ENCODE measurements around the gene DCAF15. TPM values are rescaled to one million over a fixed set of nuclear protein-coding genes. Genes with fewer than 3 reads are reported as not detected.

DCAF15 gene
- total and polyA plus RNA-seq, 2 experiments from 2014 or later: 39.5 to 81.3 TPM

DNA sequence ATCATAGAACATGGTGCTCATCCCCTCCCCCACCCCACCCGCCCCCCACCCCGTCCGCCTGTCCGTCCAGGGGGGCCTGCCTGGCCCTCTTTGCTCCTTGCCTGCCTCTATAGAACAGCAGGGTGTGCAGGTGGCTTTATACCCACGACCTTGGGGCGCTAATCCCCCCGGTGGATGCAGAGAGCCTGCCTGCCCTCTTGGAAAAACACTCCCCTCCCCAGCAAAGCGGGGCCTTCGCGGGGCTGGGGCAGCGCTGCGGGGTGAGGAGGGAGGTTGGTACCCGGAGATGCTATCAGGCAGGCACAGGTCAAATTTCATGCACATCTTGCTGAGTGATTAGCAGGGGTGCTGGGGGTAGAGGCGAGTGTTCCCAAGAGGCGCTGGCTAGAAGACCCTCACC, 31.9 kb downstream of the DCAF15 start:
- H4K20me1 ChIP-seq (replicated peaks; ENCODE audit: insufficient read depth): no peaks in the 10 kb centered on the region
- peaks cover 8% of the 10 kb centered on the region; the same call in 2 of the 3 replicates for H3K36me3 Mint-ChIP-seq (ENCODE audit: low read depth)
- no peaks in the 10 kb centered on the region for H3K9me3 Mint-ChIP-seq
- TF ChIP-seq STAT1 (IDR thresholded peaks at IDR 0.05; ENCODE audit: unreplicated experiment) (no peak), NANOG (IDR thresholded peaks at IDR 0.05; ENCODE audit: borderline replicate concordance) (no peak), EZH2phosphoT487 (IDR thresholded peaks at IDR 0.05; ENCODE audit: unreplicated experiment) (no peak), CREB1 (CRISPR knock-in tag; IDR thresholded peaks at IDR 0.05; ENCODE audit: low read depth) (no peak), ZNF331 (CRISPR knock-in tag; IDR thresholded peaks at IDR 0.05; ENCODE audit: low read depth) (no peak), ZNF114 (CRISPR knock-in tag; IDR thresholded peaks at IDR 0.05) (no peak), EZH2 (IDR thresholded peaks at IDR 0.05; ENCODE audit: low read depth, unreplicated experiment) (no peak), JUNB (IDR thresholded peaks at IDR 0.05; ENCODE audit: unreplicated experiment) (no peak), POLR2AphosphoS5 (IDR thresholded peaks at IDR 0.05; ENCODE audit: low read depth) (no peak)
- TF ChIP-seq, protein P1, sequence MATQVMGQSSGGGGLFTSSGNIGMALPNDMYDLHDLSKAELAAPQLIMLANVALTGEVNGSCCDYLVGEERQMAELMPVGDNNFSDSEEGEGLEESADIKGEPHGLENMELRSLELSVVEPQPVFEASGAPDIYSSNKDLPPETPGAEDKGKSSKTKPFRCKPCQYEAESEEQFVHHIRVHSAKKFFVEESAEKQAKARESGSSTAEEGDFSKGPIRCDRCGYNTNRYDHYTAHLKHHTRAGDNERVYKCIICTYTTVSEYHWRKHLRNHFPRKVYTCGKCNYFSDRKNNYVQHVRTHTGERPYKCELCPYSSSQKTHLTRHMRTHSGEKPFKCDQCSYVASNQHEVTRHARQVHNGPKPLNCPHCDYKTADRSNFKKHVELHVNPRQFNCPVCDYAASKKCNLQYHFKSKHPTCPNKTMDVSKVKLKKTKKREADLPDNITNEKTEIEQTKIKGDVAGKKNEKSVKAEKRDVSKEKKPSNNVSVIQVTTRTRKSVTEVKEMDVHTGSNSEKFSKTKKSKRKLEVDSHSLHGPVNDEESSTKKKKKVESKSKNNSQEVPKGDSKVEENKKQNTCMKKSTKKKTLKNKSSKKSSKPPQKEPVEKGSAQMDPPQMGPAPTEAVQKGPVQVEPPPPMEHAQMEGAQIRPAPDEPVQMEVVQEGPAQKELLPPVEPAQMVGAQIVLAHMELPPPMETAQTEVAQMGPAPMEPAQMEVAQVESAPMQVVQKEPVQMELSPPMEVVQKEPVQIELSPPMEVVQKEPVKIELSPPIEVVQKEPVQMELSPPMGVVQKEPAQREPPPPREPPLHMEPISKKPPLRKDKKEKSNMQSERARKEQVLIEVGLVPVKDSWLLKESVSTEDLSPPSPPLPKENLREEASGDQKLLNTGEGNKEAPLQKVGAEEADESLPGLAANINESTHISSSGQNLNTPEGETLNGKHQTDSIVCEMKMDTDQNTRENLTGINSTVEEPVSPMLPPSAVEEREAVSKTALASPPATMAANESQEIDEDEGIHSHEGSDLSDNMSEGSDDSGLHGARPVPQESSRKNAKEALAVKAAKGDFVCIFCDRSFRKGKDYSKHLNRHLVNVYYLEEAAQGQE (IDR thresholded peaks at IDR 0.05; ENCODE audit: unreplicated experiment): no peak
- TF ChIP-seq, protein P2, sequence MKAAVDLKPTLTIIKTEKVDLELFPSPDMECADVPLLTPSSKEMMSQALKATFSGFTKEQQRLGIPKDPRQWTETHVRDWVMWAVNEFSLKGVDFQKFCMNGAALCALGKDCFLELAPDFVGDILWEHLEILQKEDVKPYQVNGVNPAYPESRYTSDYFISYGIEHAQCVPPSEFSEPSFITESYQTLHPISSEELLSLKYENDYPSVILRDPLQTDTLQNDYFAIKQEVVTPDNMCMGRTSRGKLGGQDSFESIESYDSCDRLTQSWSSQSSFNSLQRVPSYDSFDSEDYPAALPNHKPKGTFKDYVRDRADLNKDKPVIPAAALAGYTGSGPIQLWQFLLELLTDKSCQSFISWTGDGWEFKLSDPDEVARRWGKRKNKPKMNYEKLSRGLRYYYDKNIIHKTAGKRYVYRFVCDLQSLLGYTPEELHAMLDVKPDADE (IDR thresholded peaks at IDR 0.05): no peak
- TF ChIP-seq, protein P3, sequence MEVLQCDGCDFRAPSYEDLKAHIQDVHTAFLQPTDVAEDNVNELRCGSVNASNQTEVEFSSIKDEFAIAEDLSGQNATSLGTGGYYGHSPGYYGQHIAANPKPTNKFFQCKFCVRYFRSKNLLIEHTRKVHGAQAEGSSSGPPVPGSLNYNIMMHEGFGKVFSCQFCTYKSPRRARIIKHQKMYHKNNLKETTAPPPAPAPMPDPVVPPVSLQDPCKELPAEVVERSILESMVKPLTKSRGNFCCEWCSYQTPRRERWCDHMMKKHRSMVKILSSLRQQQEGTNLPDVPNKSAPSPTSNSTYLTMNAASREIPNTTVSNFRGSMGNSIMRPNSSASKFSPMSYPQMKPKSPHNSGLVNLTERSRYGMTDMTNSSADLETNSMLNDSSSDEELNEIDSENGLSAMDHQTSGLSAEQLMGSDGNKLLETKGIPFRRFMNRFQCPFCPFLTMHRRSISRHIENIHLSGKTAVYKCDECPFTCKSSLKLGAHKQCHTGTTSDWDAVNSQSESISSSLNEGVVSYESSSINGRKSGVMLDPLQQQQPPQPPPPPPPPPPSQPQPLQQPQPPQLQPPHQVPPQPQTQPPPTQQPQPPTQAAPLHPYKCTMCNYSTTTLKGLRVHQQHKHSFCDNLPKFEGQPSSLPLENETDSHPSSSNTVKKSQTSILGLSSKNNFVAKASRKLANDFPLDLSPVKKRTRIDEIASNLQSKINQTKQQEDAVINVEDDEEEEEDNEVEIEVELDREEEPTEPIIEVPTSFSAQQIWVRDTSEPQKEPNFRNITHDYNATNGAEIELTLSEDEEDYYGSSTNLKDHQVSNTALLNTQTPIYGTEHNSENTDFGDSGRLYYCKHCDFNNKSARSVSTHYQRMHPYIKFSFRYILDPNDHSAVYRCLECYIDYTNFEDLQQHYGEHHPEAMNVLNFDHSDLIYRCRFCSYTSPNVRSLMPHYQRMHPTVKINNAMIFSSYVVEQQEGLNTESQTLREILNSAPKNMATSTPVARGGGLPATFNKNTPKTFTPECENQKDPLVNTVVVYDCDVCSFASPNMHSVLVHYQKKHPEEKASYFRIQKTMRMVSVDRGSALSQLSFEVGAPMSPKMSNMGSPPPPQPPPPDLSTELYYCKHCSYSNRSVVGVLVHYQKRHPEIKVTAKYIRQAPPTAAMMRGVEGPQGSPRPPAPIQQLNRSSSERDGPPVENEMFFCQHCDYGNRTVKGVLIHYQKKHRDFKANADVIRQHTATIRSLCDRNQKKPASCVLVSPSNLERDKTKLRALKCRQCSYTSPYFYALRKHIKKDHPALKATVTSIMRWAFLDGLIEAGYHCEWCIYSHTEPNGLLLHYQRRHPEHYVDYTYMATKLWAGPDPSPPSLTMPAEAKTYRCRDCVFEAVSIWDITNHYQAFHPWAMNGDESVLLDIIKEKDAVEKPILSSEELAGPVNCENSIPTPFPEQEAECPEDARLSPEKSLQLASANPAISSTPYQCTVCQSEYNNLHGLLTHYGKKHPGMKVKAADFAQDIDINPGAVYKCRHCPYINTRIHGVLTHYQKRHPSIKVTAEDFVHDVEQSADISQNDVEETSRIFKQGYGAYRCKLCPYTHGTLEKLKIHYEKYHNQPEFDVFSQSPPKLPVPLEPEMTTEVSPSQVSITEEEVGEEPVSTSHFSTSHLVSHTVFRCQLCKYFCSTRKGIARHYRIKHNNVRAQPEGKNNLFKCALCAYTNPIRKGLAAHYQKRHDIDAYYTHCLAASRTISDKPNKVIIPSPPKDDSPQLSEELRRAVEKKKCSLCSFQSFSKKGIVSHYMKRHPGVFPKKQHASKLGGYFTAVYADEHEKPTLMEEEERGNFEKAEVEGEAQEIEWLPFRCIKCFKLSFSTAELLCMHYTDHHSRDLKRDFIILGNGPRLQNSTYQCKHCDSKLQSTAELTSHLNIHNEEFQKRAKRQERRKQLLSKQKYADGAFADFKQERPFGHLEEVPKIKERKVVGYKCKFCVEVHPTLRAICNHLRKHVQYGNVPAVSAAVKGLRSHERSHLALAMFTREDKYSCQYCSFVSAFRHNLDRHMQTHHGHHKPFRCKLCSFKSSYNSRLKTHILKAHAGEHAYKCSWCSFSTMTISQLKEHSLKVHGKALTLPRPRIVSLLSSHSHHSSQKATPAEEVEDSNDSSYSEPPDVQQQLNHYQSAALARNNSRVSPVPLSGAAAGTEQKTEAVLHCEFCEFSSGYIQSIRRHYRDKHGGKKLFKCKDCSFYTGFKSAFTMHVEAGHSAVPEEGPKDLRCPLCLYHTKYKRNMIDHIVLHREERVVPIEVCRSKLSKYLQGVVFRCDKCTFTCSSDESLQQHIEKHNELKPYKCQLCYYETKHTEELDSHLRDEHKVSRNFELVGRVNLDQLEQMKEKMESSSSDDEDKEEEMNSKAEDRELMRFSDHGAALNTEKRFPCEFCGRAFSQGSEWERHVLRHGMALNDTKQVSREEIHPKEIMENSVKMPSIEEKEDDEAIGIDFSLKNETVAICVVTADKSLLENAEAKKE (CRISPR knock-in tag; IDR thresholded peaks at IDR 0.05): no peak
- TF ChIP-seq, protein P4, sequence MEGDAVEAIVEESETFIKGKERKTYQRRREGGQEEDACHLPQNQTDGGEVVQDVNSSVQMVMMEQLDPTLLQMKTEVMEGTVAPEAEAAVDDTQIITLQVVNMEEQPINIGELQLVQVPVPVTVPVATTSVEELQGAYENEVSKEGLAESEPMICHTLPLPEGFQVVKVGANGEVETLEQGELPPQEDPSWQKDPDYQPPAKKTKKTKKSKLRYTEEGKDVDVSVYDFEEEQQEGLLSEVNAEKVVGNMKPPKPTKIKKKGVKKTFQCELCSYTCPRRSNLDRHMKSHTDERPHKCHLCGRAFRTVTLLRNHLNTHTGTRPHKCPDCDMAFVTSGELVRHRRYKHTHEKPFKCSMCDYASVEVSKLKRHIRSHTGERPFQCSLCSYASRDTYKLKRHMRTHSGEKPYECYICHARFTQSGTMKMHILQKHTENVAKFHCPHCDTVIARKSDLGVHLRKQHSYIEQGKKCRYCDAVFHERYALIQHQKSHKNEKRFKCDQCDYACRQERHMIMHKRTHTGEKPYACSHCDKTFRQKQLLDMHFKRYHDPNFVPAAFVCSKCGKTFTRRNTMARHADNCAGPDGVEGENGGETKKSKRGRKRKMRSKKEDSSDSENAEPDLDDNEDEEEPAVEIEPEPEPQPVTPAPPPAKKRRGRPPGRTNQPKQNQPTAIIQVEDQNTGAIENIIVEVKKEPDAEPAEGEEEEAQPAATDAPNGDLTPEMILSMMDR (conservative IDR thresholded peaks at IDR 0.05; ENCODE audit: low read depth in 2 of 2): no peak
- H3K79me2 ChIP-seq (replicated peaks; ENCODE audit: insufficient read depth): no peaks in the 10 kb centered on the region
- no peak for ATAC-seq
- H3K4me3 ChIP-seq: no peak overlapping the region
- H3F3A ChIP-seq (replicated peaks; ENCODE audit: low read depth): peaks cover 13% of the 10 kb centered on the region
- no peak overlapping the region for H3K4me2 ChIP-seq
- H3K4me3 Mint-ChIP-seq: no peak overlapping the region
- no peaks in the 10 kb centered on the region for H3K36me3 ChIP-seq (ENCODE audit: insufficient read depth)
- no peak overlapping the region for H3K27ac ChIP-seq (ENCODE audit: low read depth)
- peaks cover 23% of the 10 kb centered on the region for H3K27me3 Mint-ChIP-seq (ENCODE audit: insufficient read depth, low read depth, poor library complexity)
- H3K27me3 ChIP-seq (ENCODE audit: insufficient read depth): no peaks in the 10 kb centered on the region
- no peak overlapping the region for H2AFZ ChIP-seq
- DNase-seq (ENCODE audit: low spot score): no peak
- H3K4me1 ChIP-seq (ENCODE audit: insufficient read depth): peaks cover 47% of the 10 kb centered on the region
- peaks cover 49% of the 10 kb centered on the region for H3K4me1 Mint-ChIP-seq
- no peaks in the 10 kb centered on the region for H3K9me2 ChIP-seq (ENCODE audit: insufficient read depth)
- no peak overlapping the region for H3K27ac Mint-ChIP-seq

Measured in GM23338 (cell line).